HG03025 (cell line): ENCODE results near the gene ZMIZ1.

Experiments used
- ATAC-seq: cut with Tn5 transposase; IDR thresholded peaks from one replicate; pipeline ENCODE4 v1.9.1; 2021; ENCODE audit warnings: mild to moderate bottlenecking, moderate library complexity; ENCODE audit not compliant: unreplicated experiment, low FRiP score

ZMIZ1 gene

GRCh38 chr10:79354615-79355014 lies 285.8 kb downstream of the ZMIZ1 start:
- no peak for ATAC-seq

- ATAC-seq, result no peak
Observed at GRCh38 chr10:79355420-79356017, 286.8 kb downstream of the ZMIZ1 start.

- ATAC-seq, result no peak
Observed at GRCh38 chr10:79356104-79356503, 287.3 kb downstream of the ZMIZ1 start.

GRCh38 chr10:79357180-79357579 lies 288.4 kb downstream of the ZMIZ1 start:
- ATAC-seq, result no peak

GRCh38 chr10:79358811-79359210 lies 290.0 kb downstream of the ZMIZ1 start:
- ATAC-seq, result no peak

- no peak for ATAC-seq
Observed at GRCh38 chr10:79359816-79360498, 291.2 kb downstream of the ZMIZ1 start.

GRCh38 chr10:79360499-79361342 lies 292.0 kb downstream of the ZMIZ1 start:
- no peak for ATAC-seq

- ATAC-seq, result no peak
Observed at GRCh38 chr10:79361726-79362397, 293.1 kb downstream of the ZMIZ1 start.
